Fibroblast of the aortic adventitia (primary cell): ENCODE data around the gene ST3GAL4. TPM values are rescaled to one million over a fixed set of nuclear protein-coding genes. Genes with fewer than 3 reads are reported as not detected.
"Not testable (repeated sequence)": the region's sequence is repeated elsewhere in the genome, so short reads cannot be mapped to it uniquely, and the experiment has no call there.

ENCODE experiments used
- DNase-seq: peaks from one replicate; pipeline ENCODE4 v3.0.0-alpha.2; 2010; ENCODE audit warnings: low read depth
- H3K4me3 ChIP-seq: 2 replicates; pipeline ENCODE4 v1.5.1; 2011; ENCODE audit warnings: low read depth, mild to moderate bottlenecking, control low read depth, low read length, moderate library complexity
- total RNA-seq: library from RNA; depleted of rRNA; stranded (reverse); fragments of >200 nt; gene quantifications from 2 replicates; pipeline ENCODE4 v1.2.3, GENCODE V29; 2012; ENCODE audit warnings: low replicate concordance
- TF ChIP-seq, protein P1 (sequence below): IDR thresholded peaks from 2 replicates; pipeline ENCODE4 v1.5.1; 2011; ENCODE audit warnings: mild to moderate bottlenecking, low read length, control low read depth, inconsistent platforms; ENCODE audit not compliant: insufficient read depth

The ST3GAL4 gene
- total RNA-seq, 1 donor, result 25.4 TPM

DNA sequence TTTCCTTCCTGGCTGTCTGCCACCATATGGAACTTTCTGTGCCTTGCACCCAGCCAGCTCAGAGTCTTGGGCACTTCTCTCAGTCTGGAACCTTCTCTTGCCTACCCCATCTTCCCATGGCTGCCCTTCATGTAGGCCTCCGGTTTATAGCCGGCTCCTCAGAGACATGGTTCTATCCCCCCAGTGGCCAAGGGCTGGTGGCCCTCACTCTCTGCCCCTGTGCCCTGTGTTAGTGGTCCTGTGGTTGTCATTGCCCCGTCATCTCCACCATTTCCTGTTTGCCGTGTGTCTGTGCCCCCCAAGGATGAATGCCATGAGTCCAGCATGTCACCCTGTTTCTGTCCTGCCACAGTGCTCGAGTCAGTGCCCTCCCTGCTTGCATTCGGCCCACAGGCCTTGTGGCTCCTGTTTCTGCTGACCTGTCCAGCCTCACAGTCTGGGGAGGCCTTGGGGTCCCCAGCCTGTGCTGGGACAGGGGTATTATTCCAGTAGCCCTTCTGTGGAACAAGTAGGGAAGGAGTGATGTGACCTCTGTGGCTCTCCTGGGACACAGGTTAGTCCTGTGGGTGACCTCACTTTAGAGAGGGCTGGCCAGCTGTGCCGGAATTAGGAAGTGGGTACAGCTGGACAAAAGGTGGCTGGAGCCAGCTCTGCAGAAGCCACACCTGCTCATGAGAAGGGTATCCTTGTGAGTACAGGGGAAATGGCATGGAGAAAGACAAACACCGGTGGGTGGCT is 30.7 kb downstream of the ST3GAL4 start:
- DNase-seq, result no peak
- H3K4me3 ChIP-seq, result no peak overlapping the region
- TF ChIP-seq, protein P1, sequence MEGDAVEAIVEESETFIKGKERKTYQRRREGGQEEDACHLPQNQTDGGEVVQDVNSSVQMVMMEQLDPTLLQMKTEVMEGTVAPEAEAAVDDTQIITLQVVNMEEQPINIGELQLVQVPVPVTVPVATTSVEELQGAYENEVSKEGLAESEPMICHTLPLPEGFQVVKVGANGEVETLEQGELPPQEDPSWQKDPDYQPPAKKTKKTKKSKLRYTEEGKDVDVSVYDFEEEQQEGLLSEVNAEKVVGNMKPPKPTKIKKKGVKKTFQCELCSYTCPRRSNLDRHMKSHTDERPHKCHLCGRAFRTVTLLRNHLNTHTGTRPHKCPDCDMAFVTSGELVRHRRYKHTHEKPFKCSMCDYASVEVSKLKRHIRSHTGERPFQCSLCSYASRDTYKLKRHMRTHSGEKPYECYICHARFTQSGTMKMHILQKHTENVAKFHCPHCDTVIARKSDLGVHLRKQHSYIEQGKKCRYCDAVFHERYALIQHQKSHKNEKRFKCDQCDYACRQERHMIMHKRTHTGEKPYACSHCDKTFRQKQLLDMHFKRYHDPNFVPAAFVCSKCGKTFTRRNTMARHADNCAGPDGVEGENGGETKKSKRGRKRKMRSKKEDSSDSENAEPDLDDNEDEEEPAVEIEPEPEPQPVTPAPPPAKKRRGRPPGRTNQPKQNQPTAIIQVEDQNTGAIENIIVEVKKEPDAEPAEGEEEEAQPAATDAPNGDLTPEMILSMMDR, result no peak

DNA sequence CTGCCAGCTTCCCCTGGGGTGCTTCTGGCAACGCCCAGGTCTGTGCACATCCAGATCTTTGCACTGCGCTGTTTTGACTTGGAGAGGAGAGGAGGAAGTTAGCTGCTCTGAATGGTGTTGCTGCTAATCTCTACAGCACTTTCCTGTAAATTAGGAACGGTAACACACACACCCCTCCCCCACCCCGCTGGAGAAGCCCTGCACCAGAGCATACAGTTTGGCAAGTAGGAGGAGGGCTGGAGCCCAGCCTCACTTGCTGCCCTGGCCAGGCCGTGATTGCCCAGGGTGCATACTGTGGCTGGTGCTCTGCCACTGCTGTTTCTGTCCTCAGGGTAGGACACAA is 31.2 kb downstream of the ST3GAL4 start:
- not testable (repeated sequence) for H3K4me3 ChIP-seq, DNase-seq

DNA sequence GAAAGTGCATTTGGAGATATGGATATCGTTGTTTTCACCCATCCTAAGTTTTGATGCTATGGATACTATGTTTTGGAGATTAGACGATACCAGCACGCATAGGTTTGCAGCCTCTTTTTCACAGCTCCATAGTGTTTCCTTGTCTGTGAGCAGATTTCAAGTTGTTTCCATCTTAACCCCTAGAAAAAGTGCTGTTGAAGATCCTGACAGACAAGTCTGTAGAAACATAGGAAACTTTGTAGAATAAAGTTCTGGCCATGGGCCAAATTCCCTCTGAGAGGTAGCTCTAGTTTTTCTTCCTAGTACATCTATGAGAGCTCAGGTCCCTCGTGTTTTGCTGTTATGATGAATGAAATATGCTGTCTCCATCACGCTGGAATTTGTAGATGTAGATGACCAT is 32.4 kb downstream of the ST3GAL4 start:
- no peak overlapping the region for H3K4me3 ChIP-seq
- DNase-seq, result no peak
- TF ChIP-seq, protein P1, result no peak

DNA sequence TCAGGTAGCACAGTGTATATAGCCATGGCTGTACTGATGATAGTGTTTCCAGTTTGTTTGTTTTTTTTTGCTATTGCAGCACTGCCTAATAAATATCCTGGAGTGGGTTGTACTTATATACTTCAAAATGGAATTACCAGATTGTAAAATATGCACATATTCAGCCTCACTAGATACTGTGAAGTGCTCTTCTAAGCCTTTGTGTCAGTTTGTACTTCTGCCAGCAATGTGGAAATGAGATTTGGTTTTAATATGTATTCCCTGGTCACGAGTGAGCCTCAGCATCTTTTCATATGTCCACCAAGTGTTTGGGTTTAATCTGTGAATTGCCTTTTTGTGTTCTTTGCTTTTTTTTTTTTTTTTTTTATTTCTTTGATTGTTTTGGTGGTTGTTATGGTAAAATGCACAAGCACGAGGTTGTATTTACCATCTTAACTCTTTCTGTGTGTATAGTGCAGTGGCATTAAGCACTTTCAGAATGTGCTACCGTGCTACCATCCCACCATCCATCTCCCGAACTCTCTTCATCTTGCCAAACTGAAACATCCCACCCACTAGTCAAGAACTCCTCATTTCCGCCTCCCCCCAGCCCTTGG is 34.9 kb downstream of the ST3GAL4 start:
- no peak for DNase-seq
- H3K4me3 ChIP-seq, result no peak overlapping the region

DNA sequence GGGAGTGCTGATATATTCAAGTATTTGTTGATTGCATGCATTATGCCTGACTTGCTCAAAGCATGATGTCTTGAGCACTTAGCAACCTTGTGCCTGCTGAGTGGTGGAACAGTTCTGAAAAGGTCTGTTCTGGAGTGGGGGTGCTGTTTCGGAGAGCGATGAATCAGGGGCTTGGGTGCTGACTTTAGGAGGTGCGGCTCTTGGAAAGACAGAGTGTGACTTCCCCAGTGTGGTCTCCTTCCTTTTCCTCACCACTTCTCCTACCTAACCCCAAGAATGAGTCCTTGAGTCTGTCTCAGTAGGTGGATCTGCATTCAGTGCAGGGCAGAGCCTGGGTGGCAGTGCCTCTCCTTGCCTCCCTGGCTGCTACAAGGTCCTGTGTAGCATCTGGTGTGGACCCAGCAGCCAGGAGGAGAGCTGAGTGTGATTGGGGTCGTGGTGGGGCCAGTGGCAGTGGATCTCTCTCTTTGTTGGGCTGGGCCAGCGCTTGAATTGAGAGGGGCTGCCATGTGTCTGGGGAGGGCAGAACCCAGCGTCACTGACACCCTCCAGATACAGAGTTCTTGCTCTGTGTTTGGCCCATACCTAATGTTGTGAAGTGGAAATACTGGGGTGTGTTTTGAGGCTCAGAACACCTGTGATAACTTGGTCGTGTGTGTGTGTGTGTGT is 35.9 kb downstream of the ST3GAL4 start:
- TF ChIP-seq, protein P1, result no peak
- H3K4me3 ChIP-seq, result no peak overlapping the region
- DNase-seq, result no peak

More for the DNA sequence above, 34.9 kb downstream of the ST3GAL4 start:
- TF ChIP-seq, protein P1, result no peak

DNA sequence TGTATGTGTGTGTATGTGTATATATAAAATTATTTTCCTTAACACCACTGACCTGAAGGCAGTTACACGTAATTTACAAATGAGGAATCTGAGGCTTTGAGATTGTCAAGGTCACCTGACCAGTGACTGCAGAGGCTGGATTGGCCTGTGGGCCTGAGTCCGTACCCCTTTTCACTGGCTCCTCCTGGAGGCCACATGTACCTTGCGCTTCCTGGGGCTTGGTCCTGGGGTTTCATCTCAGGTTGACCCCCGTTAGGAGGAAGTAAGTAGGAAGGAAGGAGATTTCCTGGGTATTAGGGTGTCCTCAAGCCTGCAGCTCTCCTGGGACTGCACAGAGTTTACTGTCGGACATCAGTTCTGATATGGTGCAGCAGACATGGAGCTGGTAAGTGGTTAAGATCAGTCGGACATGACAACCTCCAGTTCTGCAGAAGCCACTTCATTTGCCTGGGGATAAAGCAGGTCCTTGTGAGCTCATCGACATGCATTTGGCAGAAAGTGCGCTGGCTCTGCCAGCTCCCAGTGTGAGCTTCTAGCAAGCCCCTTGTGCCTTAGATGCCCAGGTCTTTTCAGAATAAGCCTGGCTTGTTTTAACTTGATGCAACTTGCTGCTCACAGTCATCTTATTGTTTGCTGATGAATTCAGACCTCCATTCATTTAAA is 36.6 kb downstream of the ST3GAL4 start:
- TF ChIP-seq, protein P1, result no peak
- no peak for DNase-seq

DNA sequence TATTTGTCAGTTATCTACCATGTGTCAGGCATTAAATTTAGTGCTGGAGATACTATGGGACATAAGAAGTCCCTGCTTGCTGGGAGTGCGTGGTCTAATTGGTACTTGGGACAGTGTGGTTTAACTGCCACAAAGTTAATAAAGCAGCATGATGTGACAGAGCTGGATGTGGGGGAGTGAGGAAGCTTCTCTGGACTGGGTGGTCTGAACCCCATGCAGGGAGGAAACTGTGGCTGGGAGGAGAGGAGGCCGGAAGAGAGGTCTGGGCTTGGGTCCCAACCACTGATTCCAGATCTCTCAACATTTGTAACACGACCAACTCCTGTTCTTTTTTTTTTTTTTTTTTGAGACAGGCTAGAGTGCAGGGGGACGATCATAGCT is 37.1 kb downstream of the ST3GAL4 start:
- no peak overlapping the region for H3K4me3 ChIP-seq
- DNase-seq, result no peak
- TF ChIP-seq, protein P1, result no peak

More for the DNA sequence above, 36.6 kb downstream of the ST3GAL4 start:
- no peak overlapping the region for H3K4me3 ChIP-seq
